GM23338 (cell line): ENCODE results near the gene ASB3.

Source experiments
- CTCF ChIP-seq, 2 experiments: fragments of 200-600 bp in 1 of 2; sonication (generic) in 1 of 2; conservative IDR thresholded peaks; 2 replicates each; pipeline versions ENCODE4 v1.5.1 to v1.6.1; 2016 to 2017; ENCODE audit warnings: antibody characterized with exemption in 2 of 2, low read depth in 2 of 2, mild to moderate bottlenecking in 2 of 2, moderate library complexity in 1 of 2
- EZH2 ChIP-seq: fragments of 200-600 bp; sonication (generic); IDR thresholded peaks from one replicate; pipeline ENCODE4 v1.8.0; 2017; ENCODE audit warnings: antibody characterized with exemption, mild to moderate bottlenecking, low read depth; ENCODE audit not compliant: unreplicated experiment
- EZH2phosphoT487 ChIP-seq: fragments of 200-600 bp; sonication (generic); IDR thresholded peaks from one replicate; pipeline ENCODE4 v1.8.1; 2018; ENCODE audit warnings: antibody characterized with exemption; ENCODE audit not compliant: unreplicated experiment
- JUNB ChIP-seq: IDR thresholded peaks from one replicate; pipeline ENCODE4 v1.6.1; 2016; ENCODE audit warnings: antibody characterized with exemption; ENCODE audit not compliant: unreplicated experiment
- POLR2AphosphoS5 ChIP-seq: IDR thresholded peaks from 2 replicates; pipeline ENCODE4 v1.6.1; 2016; ENCODE audit warnings: antibody characterized with exemption, low read depth
- REST ChIP-seq: IDR thresholded peaks from one replicate; pipeline ENCODE4 v1.6.1; 2018; ENCODE audit warnings: antibody characterized with exemption; ENCODE audit not compliant: unreplicated experiment
- ZNF114 ChIP-seq: fragments of 250-450 bp; sonication (Bioruptor Pico); IDR thresholded peaks from 2 replicates; pipeline ENCODE4 v1.5.0; 2020; ENCODE audit warnings: mild to moderate bottlenecking, moderate library complexity
- ZNF462 ChIP-seq: fragments of 250-450 bp; sonication (Bioruptor Pico); IDR thresholded peaks from 2 replicates; pipeline ENCODE4 v1.5.0; 2020; ENCODE audit warnings: mild to moderate bottlenecking, moderate library complexity

GRCh38 chr2:53756644-53757043 is 30.1 kb downstream of the ASB3 start:
- TF ChIP-seq REST (no peak), POLR2AphosphoS5 (no peak), CTCF (conservative IDR thresholded peaks at IDR 0.05; ENCODE audit: low read depth in 2 of 2) (no peak), EZH2 (no peak), EZH2phosphoT487 (no peak), JUNB (no peak), ZNF114 (CRISPR knock-in tag) (no peak), ZNF462 (CRISPR knock-in tag) (no peak)
